CD4-positive, alpha-beta T cell treated with Interleukin-2 at 100 ng/mL for 4 hours (primary cell): ENCODE measurements around the gene SGK1.

ENCODE experiments used
- DNase-seq: peaks from one replicate; pipeline ENCODE4 v3.0.0-alpha.2; 2020; ENCODE audit warnings: low spot score

The SGK1 gene

GRCh38 chr6:134171517-134171916 is 146.4 kb downstream of the SGK1 start:
- DNase-seq: no peak

GRCh38 chr6:134170844-134171243 is 147.1 kb downstream of the SGK1 start:
- no peak for DNase-seq

GRCh38 chr6:134169871-134170486 is 147.9 kb downstream of the SGK1 start:
- no peak for DNase-seq

GRCh38 chr6:134168590-134169208 is 149.2 kb downstream of the SGK1 start:
- DNase-seq: no peak

- no peak for DNase-seq
Observed at GRCh38 chr6:134166511-134167261, 151.2 kb downstream of the SGK1 start.

GRCh38 chr6:134165561-134166201 is 152.2 kb downstream of the SGK1 start:
- DNase-seq: no peak

DNA sequence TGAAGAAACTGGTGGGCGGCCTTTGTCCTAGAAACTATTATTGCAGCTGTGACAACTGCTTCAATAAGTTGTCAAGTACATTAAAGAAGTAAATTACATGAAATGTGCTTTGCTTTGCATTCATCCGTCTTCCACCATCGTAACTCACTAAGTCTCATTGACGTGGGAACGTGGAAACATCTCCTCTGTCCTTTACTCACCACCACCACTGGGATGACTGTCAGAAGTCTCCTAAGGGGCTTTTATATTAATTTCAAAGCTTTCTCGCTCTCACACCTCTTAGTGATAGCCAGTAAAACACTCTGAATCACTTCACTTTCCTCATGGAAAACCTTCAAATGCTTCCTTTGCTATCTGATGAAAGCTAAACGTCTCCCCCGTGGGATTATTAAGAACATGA is 153.6 kb downstream of the SGK1 start:
- no peak for DNase-seq

GRCh38 chr6:134162932-134163331 is 155.0 kb downstream of the SGK1 start:
- no peak for DNase-seq

DNA sequence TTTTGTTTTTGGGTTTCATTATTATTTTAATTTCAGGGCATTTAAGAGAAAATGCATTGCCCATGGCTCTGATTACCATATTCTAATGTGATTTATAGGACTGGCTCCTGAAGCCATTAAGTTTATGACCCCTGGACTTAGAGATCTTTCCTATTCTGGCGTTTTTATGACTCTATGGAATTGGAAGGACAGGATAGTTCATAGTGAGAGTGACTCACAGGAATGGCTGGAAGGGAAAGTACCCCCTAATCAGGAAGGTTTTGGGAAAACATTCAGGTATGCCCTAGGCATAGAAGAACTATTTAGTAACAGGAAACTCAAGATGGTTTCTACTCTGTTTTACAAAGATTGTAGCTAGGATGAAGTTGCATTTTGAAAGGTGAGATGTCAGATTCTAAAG is 156.9 kb downstream of the SGK1 start:
- no peak for DNase-seq

DNA sequence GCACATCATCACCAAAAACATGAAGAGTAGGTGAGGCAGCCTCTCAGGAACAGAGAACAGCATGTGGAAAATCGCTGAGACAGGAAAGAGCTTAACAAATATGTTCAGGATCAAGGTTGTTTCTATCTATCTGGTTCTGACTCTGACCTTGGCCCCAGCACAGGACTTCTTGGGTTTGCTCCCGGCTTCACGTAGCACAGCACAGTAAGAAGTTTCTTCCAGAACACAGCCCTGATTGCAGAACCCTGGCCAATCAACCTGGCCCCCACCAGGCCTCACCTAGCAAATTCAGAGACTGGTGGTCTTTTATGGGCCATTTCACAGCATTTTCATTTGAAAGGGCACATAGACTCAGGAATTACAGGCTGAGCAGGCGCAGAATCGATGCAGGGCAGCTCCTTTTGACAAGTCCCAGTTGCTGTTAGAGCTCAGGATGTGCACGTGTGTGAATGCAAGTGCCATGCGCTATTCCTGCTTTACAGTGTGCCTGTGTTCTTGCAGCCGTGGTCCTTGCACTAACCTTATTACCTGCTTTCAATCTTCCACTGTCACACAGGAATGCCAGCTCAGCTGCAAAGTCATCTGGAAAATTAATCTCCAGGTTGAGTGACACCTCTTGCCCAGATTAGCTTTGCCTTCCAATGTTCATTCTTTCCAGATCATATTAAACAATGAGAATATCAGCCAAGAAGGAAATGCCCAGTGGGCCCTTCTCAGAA is 165.0 kb downstream of the SGK1 start:
- DNase-seq: no peak

GRCh38 chr6:134148566-134148965 is 169.3 kb downstream of the SGK1 start:
- DNase-seq: no peak

DNA sequence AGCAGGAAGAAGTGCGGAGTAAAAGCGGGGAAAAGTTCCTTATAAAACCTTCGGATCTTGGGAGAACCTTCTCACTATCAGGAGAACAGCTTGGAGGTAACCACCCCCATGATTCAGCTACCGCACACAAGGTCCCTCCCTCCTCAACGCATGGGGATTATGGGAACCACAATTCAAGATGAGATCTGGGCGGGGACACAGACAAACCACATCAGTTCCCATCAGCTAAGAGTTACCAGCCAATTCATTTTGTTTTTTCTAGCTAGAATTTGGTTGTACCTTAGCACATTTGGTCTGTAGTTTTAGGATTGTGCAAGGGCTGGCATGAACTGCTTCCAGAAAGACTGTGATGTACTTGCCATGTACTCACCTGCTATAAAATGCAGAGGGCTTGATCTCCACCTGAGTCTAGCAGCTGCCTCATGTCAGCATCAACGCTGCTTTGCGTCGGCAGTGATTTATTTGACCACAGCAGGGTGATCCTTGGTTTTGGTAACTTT is 170.8 kb downstream of the SGK1 start:
- no peak for DNase-seq

DNA sequence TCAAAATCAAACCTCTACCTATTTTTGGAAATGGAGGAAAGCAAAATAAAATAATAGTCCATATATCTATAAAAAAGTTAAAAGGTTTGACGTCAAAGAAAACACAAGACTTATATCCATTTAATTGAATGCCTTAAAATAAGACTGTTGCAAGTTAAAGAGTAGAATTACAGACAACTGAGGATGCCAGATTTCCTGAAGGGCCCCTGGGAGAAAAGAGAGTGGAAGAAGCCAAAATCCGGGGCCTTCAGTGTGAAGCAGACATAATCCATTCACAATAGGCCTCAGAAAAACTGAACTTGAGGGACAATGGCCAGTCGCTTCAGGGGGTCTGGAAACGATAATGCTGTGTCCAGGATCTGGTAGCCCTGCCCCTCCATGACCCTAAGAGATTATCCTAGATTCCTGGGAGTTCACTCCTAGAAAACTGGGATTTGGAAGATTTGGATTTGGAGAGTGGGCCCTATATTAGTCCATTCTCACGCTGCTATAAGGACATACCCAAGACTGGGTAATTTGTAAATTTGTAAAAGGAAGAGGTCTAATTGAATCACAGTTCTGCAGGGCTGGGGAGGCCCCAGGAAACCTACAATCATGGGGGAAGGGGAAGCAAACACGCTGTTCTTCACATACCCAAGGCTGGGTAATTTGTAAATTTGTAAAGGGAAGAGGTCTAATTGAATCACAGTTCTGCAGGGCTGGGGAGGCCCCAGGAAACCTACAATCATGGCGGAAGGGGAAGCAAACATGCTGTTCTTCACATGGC is 171.5 kb downstream of the SGK1 start:
- no peak for DNase-seq

GRCh38 chr6:134145786-134146185 is 172.1 kb downstream of the SGK1 start:
- DNase-seq: no peak

DNA sequence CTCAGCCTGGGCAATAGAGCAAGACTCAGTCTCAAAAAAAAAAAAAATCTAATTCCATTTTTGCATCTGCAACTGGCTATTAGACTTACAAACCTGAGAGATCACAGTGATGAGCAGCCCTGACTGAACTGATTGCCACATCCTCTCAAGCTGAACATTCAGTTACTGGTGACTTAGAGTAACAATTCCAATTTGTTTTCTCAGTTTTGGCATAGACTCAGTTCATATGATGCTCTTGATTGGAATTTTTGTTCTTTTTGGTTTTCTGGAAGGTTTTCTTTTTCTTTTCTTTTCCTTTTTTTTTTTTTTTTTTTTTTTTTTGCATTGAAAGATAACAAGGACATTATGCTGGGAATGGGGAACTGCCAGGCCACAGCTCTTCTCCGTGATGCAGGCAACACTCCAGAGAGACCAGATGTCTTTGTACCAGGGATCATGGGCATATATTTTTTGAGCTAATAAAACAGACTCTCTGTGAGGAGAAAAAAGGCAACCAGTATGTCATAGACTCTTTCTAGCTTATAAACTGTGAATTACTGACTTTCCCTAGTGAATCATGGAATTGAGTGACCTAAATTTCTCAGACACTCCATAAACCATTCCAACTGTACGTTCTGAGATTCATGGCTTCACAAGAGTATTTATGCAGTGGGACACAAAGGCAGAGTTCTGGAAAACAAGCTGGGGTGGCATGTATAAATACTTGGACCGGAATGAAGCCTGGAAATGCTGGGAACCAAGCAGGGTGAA is 179.5 kb downstream of the SGK1 start:
- DNase-seq: no peak

DNA sequence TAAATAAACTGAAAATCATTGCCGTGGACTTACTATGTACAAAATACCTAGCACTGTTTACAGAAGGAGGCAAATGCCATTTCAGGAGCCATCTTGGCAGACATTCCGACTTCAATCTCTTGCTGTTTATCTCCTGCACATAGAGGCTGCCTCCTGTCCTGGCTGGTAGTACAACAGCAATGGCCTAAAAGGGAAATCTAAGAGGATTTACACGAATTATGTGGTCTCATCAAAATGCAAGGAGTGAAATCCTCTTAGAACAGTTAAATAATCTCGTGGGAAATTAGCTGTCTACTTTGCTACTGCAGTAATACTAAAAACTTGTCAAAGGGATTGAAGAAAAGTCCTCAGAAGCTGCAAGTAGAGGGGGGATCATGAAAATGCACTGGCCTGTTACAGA is 183.3 kb downstream of the SGK1 start:
- no peak for DNase-seq

- no peak for DNase-seq
Observed at GRCh38 chr6:134132494-134133141, 185.3 kb downstream of the SGK1 start.

- DNase-seq: no peak
Observed at GRCh38 chr6:134131530-134132139, 186.3 kb downstream of the SGK1 start.

- no peak for DNase-seq
Observed at GRCh38 chr6:134128146-134128545, 189.8 kb downstream of the SGK1 start.
